ENCODE measurements around the gene CRABP2. TPM values are rescaled to one million over a fixed set of nuclear protein-coding genes. Genes with fewer than 3 reads are reported as not detected.

CRABP2 gene
- total RNA-seq, 6 experiments from 2014 or later: 0.24 TPM; not detected in 5

DNA sequence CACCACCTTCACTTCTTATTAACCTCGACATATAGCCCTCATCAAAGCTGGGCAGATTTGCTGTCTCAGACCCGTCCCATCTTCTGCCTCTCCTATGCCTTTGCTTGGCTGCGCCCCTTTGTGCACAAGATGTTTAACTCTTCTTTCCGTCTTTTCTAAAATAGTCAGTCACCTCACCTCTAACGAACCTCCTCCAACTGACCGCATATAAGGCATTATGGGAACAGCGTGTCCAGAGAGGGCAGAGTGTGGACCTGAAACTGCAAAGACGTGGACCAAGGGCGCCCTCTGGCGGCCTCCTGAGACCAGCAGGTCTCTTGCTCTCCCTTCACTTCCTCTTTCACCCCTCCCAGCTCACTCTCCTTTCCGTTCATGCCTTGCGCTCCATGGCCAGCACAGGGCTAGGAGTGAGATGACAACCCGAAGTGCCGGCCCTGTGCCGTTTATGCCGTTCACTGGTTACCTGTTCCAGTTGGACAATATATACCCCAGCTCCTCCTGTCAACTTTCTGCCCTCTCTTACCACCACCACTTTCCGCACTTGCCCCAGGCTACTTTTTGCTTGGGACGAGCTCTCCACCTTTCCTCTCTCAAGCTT lies 20.4 kb upstream of the CRABP2 start:
- Histone ChIP-seq H3K27me3 (no peaks in the 10 kb centered on the region), H3K36me3 (peaks cover 0 to 27% (median 12%) of the 10 kb centered on the region in 4 donors), H3K4me3 (peak overlapping the region; percentile 8 to 28 (median 17)), H3K4me1 (peaks cover 0 to 41% (median 13%) of the 10 kb centered on the region in 4 donors), H3K9me3 (no peaks in the 10 kb centered on the region), H3K27ac (no peak overlapping the region)
- peak; percentile 86 to 99 (median 96) for TF ChIP-seq CTCF (IDR thresholded peaks at IDR 0.05)
- TF ChIP-seq POLR2A (IDR thresholded peaks at IDR 0.05): no peak
- DNase-seq: peak; percentile 88 to 89 (median 89)
- intact Hi-C loops (cut with DNase I): no loop called here
- peak; percentile 80 to 88 (median 80) for ATAC-seq
- 11% methylated on average over 18 of the region's 18 CpGs for WGBS (ENCODE audit: insufficient coverage, low coverage, low lambda C conversion rate, missing lambda C conversion rate)

- Histone ChIP-seq H3K27ac (no peak overlapping the region), H3K27me3 (no peaks in the 10 kb centered on the region), H3K36me3 (peaks cover 0 to 28% (median 12%) of the 10 kb centered on the region in 4 donors), H3K9me3 (no peaks in the 10 kb centered on the region), H3K4me3 (no peak overlapping the region), H3K4me1 (peaks cover 0 to 18% (median 8%) of the 10 kb centered on the region in 4 donors)
- no peak for ATAC-seq
- DNase-seq: no peak
- intact Hi-C loops (cut with DNase I): loop anchor here in 1 of 2 donors (5.0 kb wide), 1 partner anchor 34 kb away; no protein-coding TSS in a partner anchor
- WGBS (ENCODE audit: insufficient coverage, low coverage, low lambda C conversion rate, missing lambda C conversion rate): 83% methylated on average over 4 of the region's 4 CpGs
- TF ChIP-seq POLR2A (IDR thresholded peaks at IDR 0.05) (no peak), CTCF (IDR thresholded peaks at IDR 0.05) (no peak)
Measured at GRCh38 chr1:156721535-156721934, 16.2 kb upstream of the CRABP2 start.

DNA sequence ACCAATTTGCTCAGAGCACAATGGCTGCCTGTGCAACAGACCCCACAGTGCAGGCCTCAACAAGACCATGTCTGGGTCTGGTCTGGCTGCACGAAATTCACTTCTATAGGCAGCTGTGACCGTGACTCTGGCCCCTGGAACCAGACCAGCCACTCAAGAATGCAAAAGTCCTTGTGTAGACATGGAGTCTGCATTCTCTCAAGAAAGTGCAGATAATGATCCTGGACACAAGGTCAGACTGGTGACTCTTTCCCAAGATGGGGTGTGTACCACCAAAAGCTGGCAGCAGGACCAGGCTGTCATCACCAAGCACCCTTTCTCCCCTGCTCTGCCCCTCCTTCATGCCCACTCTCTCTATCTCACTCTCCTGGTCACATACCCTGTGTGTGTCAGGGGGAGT lies 15.7 kb upstream of the CRABP2 start:
- TF ChIP-seq CTCF (IDR thresholded peaks at IDR 0.05) (no peak), POLR2A (IDR thresholded peaks at IDR 0.05) (no peak)
- DNase-seq (no peak), ATAC-seq (no peak)
- Histone ChIP-seq H3K27me3 (no peaks in the 10 kb centered on the region), H3K9me3 (no peaks in the 10 kb centered on the region), H3K27ac (no peak overlapping the region), H3K4me3 (no peak overlapping the region), H3K36me3 (peaks cover 0 to 28% (median 12%) of the 10 kb centered on the region in 4 donors), H3K4me1 (peaks cover 0 to 14% (median 6%) of the 10 kb centered on the region in 4 donors)
- 87% methylated on average over 2 of the region's 2 CpGs for WGBS (ENCODE audit: insufficient coverage, low coverage, low lambda C conversion rate, missing lambda C conversion rate)
- intact Hi-C loops (cut with DNase I): loop anchor here in 1 of 2 donors (5.0 kb wide), 1 partner anchor 34 kb away; no protein-coding TSS in a partner anchor

- TF ChIP-seq CTCF (IDR thresholded peaks at IDR 0.05) (no peak), POLR2A (IDR thresholded peaks at IDR 0.05) (no peak)
- Histone ChIP-seq H3K27ac (no peak overlapping the region), H3K4me1 (no peaks in the 10 kb centered on the region), H3K27me3 (no peaks in the 10 kb centered on the region), H3K9me3 (no peaks in the 10 kb centered on the region), H3K4me3 (no peak overlapping the region), H3K36me3 (peaks cover 0 to 6% (median under 1%) of the 10 kb centered on the region in 4 donors)
- WGBS (ENCODE audit: insufficient coverage, low coverage, low lambda C conversion rate, missing lambda C conversion rate): 93% methylated on average over 4 of the region's 4 CpGs
- no peak for DNase-seq
- ATAC-seq: no peak
- intact Hi-C loops (cut with DNase I): no loop called here
Measured at GRCh38 chr1:156717351-156717750, 12.0 kb upstream of the CRABP2 start.
